Skeletal muscle cell (primary cell): Measurements from ENCODE around the gene VGLL2.
"Not testable (repeated sequence)": the region's sequence is repeated elsewhere in the genome, so short reads cannot be mapped to it uniquely, and the experiment has no call there.

ENCODE experiments used
- DNase-seq: peaks from one replicate; pipeline ENCODE4 v3.0.0-alpha.2; 2010; ENCODE audit warnings: low read depth
- H3K4me3 ChIP-seq: 2 replicates; pipeline ENCODE4 v1.5.1; 2011; ENCODE audit warnings: low read depth, mild to moderate bottlenecking, control low read depth, low read length, moderate library complexity

The VGLL2 gene

GRCh38 chr6:117265410-117266256, at the start of gene VGLL2:
TSS of gene VGLL2 (plus strand) at chr6:117265558. CDS start at chr6:117265764, 206 bp downstream.
- H3K4me3 ChIP-seq, result peak within 1 kb of the TSS; percentile 56
- no peak for DNase-seq

DNA sequence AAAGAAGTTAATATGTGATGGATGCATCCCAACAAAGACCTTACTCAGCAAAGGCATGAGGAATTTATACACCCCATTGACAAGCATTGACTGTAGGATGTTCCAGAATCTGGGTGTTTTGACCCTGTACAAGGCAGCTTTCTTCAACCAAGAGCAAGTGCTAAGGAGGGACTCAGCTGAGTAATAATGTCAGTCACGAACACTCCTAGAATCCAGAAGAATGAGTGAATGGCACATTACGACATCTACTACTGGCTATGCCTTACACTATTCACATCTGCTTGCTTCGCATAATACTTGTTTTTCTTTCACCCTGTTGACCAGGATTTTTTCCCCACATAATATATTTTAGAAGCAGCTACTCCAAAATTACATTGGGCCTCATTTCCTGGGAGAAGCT, 42.5 kb upstream of the VGLL2 start:
- DNase-seq, result no peak

DNA sequence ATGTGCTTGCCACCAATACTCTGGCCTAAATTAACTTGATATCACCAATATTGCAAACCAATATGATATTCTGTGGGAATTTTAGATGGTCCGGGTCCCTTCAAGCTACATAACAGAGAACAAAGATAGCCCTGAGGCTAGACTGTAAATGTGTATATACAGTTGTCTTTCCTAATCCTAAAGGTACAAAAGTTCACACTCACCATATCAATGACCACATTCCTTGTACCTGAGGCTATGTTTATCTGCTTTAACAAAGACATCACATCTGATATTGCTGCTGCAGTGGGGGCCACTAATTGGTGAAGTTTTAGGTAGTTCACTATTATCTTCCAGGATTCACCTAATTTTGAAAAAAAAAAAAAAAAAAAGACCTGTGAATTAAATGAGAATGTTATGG, 38.6 kb upstream of the VGLL2 start:
- no peak overlapping the region for H3K4me3 ChIP-seq
- no peak for DNase-seq

More for the DNA sequence above, 42.5 kb upstream of the VGLL2 start:
- H3K4me3 ChIP-seq, result no peak overlapping the region

DNA sequence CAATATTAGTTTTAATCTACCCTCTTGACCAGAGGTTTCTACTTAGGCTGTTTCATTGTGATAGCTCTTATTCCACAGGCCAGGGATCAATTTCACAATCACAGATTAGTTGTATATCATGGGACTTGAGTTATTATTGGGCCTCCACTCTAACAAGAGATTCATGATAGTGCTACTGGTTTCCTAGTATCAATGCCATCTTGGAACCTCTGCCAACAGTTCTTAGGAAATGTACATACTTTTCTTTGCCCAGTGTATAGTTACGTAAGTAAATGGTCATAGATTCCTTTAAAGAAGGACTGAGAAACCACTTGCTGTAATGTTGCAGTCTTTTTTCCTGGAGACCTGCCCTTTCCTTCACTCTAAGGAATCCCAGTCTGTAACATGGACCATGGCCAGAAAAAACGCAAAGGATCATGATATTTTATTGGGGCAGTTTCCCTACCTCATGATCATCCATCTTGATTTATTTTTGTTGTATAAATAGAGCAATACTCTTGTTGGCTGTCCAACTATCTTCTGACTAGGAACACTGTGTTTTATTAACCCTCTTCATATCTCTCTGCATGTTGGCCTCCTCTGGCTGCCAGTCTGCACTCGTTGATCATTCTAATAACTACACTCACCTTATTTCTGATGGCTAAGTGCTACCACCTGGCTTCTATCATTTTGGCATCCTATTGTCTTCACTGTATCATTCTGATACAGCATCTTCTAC, 38.0 kb upstream of the VGLL2 start:
- H3K4me3 ChIP-seq, result no peak overlapping the region
- no peak for DNase-seq

DNA sequence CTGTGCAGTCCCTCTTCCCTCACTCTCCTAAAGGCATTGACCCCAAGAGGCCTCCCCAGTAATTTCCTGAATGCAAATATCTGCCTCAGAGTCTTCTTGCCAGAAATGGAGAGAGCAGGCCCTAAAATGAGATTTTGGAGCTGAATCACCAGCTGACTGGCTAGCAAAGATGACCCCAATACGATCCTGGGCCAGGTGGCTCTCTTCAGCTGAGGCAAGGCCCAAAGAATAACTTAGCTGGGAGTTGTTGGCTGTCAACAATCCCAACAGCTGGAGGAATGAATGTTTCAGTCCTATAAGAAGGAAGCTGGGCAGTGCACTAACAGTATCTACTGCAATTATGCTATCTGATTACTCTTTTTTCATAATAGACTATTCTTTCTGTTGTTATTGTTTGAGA, 37.2 kb upstream of the VGLL2 start:
- no peak for DNase-seq
- H3K4me3 ChIP-seq, result no peak overlapping the region

DNA sequence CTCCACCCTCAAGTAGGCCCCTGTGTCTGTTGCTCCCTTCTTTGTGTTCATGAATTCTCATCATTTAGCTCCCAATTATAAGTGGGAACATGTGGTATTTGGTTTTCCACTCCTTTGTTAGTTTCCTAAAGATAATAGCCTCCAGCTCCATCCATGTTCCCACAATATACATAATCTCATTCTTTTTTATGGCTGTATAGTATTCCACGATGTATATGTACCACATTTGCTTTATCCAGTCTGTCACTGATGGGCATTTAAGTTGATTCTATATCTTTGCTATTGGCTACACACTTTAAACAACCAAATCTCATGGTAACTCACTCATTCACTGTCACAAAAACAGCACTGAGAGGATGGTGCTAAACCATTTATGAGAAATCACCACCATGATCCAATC, 35.5 kb upstream of the VGLL2 start:
- DNase-seq, result no peak
- no peak overlapping the region for H3K4me3 ChIP-seq

- H3K4me3 ChIP-seq, result no peak overlapping the region
- no peak for DNase-seq
Measured at GRCh38 chr6:117231466-117231865, 33.9 kb upstream of the VGLL2 start.

GRCh38 chr6:117232196-117232595, 33.2 kb upstream of the VGLL2 start:
- peak; percentile 49 for DNase-seq
- no peak overlapping the region for H3K4me3 ChIP-seq

GRCh38 chr6:117233145-117233544, 32.2 kb upstream of the VGLL2 start:
- peak; percentile 48 for DNase-seq
- no peak overlapping the region for H3K4me3 ChIP-seq

DNA sequence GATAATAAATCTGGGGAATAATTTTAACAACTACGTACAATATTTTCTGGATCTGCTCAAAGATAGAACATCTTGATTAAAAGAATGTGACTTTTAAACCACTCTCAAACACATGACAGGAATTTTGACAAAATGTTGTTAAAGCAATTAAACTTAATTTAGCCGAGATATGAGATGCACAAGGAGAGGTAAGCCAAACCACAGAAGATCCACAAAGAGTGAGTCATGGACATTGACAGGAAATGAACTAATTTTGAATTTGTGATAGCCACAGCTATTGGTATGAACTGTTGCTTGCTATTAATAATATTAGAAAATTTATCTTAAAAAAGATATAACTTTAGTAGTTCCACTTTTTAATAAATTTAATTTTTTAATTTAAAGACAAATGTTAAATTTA, 27.8 kb upstream of the VGLL2 start:
- no peak for DNase-seq
- H3K4me3 ChIP-seq, result no peak overlapping the region

DNA sequence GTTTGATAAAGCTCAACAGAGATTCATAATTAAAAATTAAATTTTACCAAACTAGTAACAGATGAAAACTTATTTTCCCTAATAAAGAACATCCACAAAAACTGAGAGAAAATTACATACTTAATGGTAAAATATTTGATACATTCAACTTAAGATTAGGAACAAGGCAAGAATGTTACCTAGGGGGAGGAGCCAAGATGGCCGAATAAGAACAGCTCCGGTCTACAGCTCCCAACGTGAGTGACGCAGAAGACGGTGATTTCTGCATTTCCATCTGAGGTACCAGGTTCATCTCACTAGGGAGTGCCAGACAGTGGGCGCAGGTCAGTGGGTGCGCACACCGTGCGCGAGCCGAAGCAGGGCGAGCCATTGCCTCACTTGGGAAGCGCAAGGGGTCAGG, 20.8 kb upstream of the VGLL2 start:
- not testable (repeated sequence) for H3K4me3 ChIP-seq, DNase-seq

- H3K4me3 ChIP-seq, DNase-seq: not testable (repeated sequence)
Measured at GRCh38 chr6:117244979-117245378, 20.4 kb upstream of the VGLL2 start.

GRCh38 chr6:117253785-117254184, 11.6 kb upstream of the VGLL2 start:
- no peak for DNase-seq
- H3K4me3 ChIP-seq, result no peak overlapping the region

- DNase-seq, result no peak
- H3K4me3 ChIP-seq, result no peak overlapping the region
Measured at GRCh38 chr6:117262799-117263198, 2.6 kb upstream of the VGLL2 start.

DNA sequence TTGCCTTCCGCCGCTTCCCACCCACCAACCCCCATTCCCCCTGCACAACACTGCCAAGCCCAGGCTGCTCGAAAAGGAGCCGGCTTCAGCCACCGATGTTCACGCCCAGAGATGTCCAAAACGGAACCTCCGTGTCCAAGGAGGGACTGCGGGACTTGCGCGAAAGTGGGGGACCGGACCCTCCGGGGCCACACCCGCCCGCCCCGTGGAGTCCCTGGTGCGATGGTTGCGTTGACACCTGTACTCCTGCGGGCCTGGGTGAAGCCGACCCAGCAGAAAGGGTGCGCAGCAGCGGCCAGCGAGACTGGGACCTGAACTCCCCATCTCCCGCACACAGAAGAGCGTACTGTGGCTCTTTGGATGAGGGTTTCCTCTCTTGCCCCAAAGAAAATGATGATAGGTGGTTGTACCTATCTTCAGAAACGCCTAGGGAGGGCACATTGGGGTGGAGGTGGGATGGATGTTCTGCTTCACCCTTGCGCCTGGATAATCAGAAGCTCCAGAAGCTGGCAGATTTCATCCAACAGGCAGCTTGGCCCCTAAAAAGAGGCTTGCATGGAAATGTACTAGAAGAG, 1.9 kb upstream of the VGLL2 start:
- no peak for DNase-seq
- H3K4me3 ChIP-seq, result no peak overlapping the region

- H3K4me3 ChIP-seq, result peak overlapping the region; percentile 56
- DNase-seq, result no peak
Measured at GRCh38 chr6:117264369-117264691, 1.0 kb upstream of the VGLL2 start.

GRCh38 chr6:117264692-117265409, 507 bp upstream of the VGLL2 start:
- peak overlapping the region; percentile 56 for H3K4me3 ChIP-seq
- DNase-seq, result no peak

GRCh38 chr6:117266257-117267053, 1.1 kb downstream of the VGLL2 start:
- peak overlapping the region; percentile 56 for H3K4me3 ChIP-seq
- DNase-seq, result no peak

DNA sequence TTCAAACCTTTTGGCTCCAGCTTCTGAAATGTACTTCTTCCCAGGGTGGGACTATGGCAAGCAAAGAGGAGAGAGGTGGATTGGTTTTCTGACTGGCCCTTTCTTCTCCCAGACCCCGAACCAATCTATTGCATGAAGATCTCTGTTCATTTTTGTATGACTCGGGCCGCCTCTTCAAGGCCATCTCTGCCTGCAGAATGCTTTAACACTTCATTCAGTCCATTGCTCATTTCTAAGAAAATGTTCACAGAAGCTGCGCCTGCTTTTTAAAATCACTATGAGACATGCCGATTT, 1.6 kb downstream of the VGLL2 start:
- DNase-seq, result no peak
- H3K4me3 ChIP-seq, result peak overlapping the region; percentile 56
